Stimulated activated CD8-positive, alpha-beta memory T cell treated with anti-CD3 and anti-CD28 coated beads, Interleukin-15, amount 100 ng/mL, for 48 hours (primary cell): ENCODE data around the gene WDR33.

Source experiments
- DNase-seq, 2 donors: peaks; one replicate each; pipeline ENCODE4 v3.0.0-alpha.2; 2020; ENCODE audit warnings: low read depth in 2 of 2

The WDR33 gene

GRCh38 chr2:127695491-127696472 lies 115.2 kb downstream of the WDR33 start:
- DNase-seq: peak in 1 of 2 donors; percentile 25

DNA sequence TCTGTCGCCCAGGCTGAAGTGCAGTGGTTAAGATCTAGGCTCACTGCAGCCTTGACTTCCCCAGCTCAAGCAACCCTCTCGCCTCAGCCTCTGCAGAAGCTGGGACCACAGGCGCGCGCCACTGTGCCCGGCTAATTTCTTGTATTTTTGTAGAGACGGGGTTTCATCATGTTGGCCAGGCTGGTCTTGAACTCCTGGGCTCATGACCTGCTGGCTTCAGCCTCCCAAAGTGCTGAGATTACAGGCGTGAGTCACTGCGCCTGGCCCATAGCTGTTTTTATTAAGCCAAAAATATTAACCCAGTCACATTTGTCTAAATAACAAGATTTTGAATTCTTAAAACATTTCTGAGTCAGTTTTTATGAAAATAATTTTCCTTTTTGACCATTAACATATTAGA lies 116.0 kb downstream of the WDR33 start:
- no peak for DNase-seq

- no peak for DNase-seq
Measured at GRCh38 chr2:127690696-127691095, 120.3 kb downstream of the WDR33 start.

GRCh38 chr2:127688405-127688804 lies 122.6 kb downstream of the WDR33 start:
- DNase-seq: no peak

GRCh38 chr2:127685410-127686080 lies 125.4 kb downstream of the WDR33 start:
- no peak for DNase-seq

DNA sequence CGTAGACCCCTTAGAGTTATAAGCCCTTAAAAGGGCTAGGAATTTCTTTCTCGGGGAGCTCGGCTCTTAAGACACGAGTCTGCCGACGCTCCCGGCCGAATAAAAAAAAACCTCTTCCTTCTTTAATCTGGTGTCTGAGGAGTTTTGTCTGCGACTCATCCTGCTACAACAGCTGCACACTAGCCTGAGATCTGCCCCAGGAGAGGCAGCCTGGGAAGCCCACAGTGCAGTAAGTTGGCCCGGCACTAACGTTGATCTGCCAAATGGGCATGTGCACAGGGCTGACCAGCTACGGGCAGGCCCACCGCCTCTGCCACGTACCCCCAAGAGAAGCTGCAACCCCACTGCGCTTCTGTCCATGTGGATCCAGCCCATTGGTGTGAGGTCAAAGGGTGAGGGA lies 127.2 kb downstream of the WDR33 start:
- no peak for DNase-seq

DNA sequence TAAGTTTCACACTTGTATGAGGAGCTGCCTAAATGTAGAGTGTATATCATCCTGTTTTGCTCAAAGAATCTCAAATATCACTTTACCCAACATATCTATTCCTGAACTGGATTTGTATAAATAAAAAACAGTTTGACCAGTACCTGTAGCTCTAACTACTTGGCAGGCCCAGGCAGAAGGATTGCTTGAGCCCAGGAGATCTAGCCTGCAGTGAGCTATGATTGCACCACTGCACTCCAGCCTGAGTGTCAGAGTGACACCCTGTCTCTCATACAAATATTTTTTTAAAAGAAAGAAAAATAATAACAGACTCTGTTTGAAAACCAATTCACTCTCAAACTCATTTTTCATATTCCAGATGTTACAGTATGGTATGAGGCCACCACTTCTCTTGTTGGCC lies 127.9 kb downstream of the WDR33 start:
- DNase-seq: no peak

- DNase-seq: no peak
Measured at GRCh38 chr2:127681976-127682857, 128.8 kb downstream of the WDR33 start.

DNA sequence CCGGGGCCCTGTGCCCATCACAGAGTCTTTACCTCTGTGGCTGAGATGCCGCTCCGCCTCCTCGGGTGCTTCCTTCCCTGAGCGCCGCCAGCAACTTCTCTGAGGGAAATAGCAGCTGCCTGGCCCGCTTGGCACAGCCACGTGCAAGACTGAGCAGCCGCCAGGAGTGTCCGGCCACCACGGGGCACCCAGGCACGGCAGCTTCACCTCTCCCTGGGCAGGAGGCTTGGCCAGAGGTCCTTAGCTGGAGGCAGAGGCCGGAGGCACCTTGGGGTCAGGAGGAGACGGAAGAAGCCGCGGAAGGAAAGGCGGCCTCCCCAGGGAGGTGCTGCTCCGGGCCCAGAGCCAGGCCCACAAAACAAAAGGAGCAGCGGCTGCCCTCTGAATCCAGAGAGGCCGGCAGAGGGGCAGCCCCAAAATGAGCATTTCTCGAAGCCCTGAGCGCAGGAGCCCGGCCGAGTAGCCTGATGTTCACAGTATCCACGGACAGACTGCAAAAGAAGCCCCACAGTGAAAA lies 129.6 kb downstream of the WDR33 start:
- no peak for DNase-seq

GRCh38 chr2:127680706-127681287 lies 130.2 kb downstream of the WDR33 start:
- DNase-seq: no peak

GRCh38 chr2:127679680-127680361 lies 131.2 kb downstream of the WDR33 start:
- DNase-seq: no peak

DNA sequence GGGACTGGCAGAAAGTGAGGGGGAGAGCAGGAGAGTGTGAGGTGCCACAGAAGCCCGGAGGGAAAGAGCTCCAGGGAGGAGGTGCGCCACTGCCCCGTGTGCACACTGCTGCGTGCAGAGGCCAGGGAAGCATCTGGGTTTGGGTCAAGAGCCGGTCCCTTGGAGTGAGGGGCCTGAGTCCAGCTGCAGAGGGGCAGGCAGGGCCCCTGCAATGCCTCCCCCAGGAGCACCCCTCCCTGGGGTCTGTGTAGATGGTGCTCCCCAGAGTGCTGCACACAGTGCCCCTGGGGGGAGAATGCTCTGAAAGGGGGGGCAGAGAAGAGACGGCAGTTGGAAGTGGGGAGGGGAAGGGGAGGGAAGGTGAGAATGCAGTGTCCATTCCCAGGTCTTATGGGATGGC lies 132.0 kb downstream of the WDR33 start:
- no peak for DNase-seq

GRCh38 chr2:127678531-127678930 lies 132.4 kb downstream of the WDR33 start:
- DNase-seq: no peak

DNA sequence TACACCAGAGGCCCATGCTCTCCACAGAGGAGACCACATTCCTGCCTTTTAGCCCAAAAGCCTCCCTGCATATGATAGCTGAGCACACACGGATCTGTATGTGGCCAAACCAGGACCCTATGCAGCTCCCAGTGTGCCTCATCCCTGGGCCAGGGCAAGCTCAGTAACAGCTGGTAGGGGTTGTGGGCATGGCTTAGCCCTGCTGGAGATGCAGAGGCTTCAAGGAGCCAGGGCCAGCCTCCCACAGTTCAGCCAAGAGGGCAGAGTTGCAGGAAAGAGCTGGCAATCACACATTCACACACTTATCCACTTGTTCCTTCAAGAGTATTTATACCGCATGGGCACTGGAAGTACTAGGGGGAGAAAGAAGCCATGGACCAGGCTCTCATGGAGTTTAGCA lies 134.1 kb downstream of the WDR33 start:
- no peak for DNase-seq

- no peak for DNase-seq
Measured at GRCh38 chr2:127675331-127676261, 135.4 kb downstream of the WDR33 start, which contains the start of gene LIMS2. TSS of gene LIMS2 (minus strand) at chr2:127675530. CDS start at chr2:127675024, 506 bp downstream.

DNA sequence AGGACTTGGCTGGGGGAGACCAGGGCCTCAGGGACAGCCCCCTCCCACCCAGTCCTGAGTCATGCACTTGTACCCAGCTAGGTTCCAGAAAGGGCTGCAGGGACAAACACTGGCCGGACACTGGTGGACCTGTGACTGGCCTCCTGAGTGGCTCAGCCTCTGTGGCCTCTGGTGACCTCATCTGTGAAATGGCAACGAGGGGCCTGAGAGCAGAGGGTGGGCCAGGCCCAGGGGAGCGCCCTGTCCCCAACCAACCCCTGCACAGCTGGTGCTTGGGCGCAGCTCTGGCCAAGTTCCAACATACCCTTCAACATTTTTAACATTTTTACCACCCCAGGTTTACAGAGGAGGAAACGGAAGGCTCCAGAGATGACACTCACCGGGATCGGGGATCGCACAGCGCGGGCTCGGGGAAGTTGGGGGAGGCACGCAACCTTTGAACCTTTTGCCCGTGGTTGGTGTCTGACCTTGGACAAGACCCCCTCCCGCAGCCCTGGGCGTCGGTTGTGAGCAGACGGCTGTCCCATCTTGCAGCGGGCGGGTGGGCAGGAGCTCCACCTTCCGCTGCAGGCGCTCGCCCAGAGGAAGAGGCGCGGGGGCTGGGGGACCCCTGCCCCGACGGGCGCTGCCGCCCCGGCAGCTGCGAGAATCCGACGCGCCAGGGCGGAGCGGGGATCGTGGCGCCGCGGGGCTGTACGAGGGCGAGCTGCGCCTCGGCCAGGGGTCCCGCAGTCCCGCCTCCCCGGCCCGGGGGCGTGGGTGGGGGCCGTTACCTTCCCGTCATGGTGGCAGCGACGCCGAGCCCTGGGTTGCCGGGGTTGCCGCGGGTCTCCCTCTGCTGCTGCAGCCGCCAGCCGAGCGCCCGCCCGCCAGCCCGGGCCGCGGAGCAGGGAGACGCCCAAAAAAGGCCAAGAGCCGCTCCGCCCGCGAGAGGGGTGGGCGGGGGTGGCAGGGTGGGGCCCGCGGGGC lies 136.4 kb downstream of the WDR33 start:
- no peak for DNase-seq

- DNase-seq: no peak
Measured at GRCh38 chr2:127673291-127674069, 137.5 kb downstream of the WDR33 start.
